PC-9 (cell line): ENCODE measurements around the gene CIAO3. TPM values are rescaled to one million over a fixed set of nuclear protein-coding genes. Genes with fewer than 3 reads are reported as not detected.

Experiments
- BruUV-seq: library from RNA; stranded (reverse); fragments of 400-500 nt; replicated peaks from 2 replicates; lab custom pipeline; 2021; lab: Mats Ljungman, UMichigan
- CTCF ChIA-PET: fragments of 300-600 bp; sonication (Branson Sonifier 250); formaldehyde crosslinking; loops from one replicate; lab custom pipeline; 2022; ENCODE audit warnings: antibody characterized with exemption; lab: Charles Lee
- POLR2A ChIA-PET: fragments of 300-600 bp; sonication (Branson Sonifier 250); formaldehyde crosslinking; loops from one replicate; lab custom pipeline; 2022; ENCODE audit warnings: antibody characterized with exemption; ENCODE audit not compliant: unreplicated experiment; lab: Charles Lee
- DNase-seq, 2 experiments: peaks; one replicate each; pipeline versions ENCODE4 v3.0.0 to v3.0.0-alpha.2; 2015 to 2022; ENCODE audit warnings: mixed read lengths in 1 of 2
- H2AFZ ChIP-seq: fragments of 200-600 bp; sonication (generic); 2 replicates; pipeline ENCODE4 v1.8.1; 2017; ENCODE audit warnings: antibody characterized with exemption
- H3F3A ChIP-seq: fragments of 200-600 bp; sonication (generic); 2 replicates; pipeline ENCODE4 v1.8.1; 2017; ENCODE audit warnings: antibody characterized with exemption, mild to moderate bottlenecking, low read depth; ENCODE audit not compliant: insufficient read depth
- H3K27ac ChIP-seq: fragments of 200-600 bp; sonication (generic); 2 replicates; pipeline ENCODE4 v1.6.1; 2016; ENCODE audit warnings: mixed run types
- H3K27me3 ChIP-seq: fragments of 200-600 bp; sonication (generic); 2 replicates; pipeline ENCODE4 v1.6.1; 2016; ENCODE audit warnings: low read depth, mixed run types; ENCODE audit not compliant: insufficient read depth
- H3K36me3 ChIP-seq: fragments of 200-600 bp; sonication (generic); 2 replicates; pipeline ENCODE4 v1.6.1; 2016; ENCODE audit warnings: low read depth, mixed run types
- H3K4me1 ChIP-seq: fragments of 200-600 bp; sonication (generic); replicated peaks from 2 replicates; pipeline ENCODE4 v1.6.1; 2016; ENCODE audit warnings: mixed run types; ENCODE audit not compliant: insufficient read depth
- H3K4me2 ChIP-seq: fragments of 200-600 bp; sonication (generic); 2 replicates; pipeline ENCODE4 v1.6.1; 2017; ENCODE audit warnings: mixed run types
- H3K4me3 ChIP-seq: fragments of 200-600 bp; sonication (generic); 2 replicates; pipeline ENCODE4 v1.6.1; 2016; ENCODE audit warnings: mixed run types
- H3K79me2 ChIP-seq: fragments of 200-600 bp; sonication (generic); 2 replicates; pipeline ENCODE4 v1.6.1; 2017; ENCODE audit warnings: low read depth, mixed run types
- H3K9me2 ChIP-seq: fragments of 200-600 bp; sonication (generic); 2 replicates; pipeline ENCODE4 v1.8.1; 2017; ENCODE audit warnings: mild to moderate bottlenecking; ENCODE audit not compliant: insufficient read depth
- H3K9me3 ChIP-seq: fragments of 200-600 bp; sonication (generic); 2 replicates; pipeline ENCODE4 v1.8.1; 2016; ENCODE audit warnings: low read depth; ENCODE audit not compliant: insufficient read depth
- H4K20me1 ChIP-seq: fragments of 200-600 bp; sonication (generic); 2 replicates; pipeline ENCODE4 v1.8.1; 2017; ENCODE audit not compliant: insufficient read depth
- EZH2 ChIP-seq: fragments of 200-600 bp; sonication (generic); IDR thresholded peaks from 2 replicates; pipeline ENCODE4 v1.8.0; 2017; ENCODE audit warnings: antibody characterized with exemption, low read depth
- intact Hi-C: fragments of 100-400 bp; cut with micrococcal nuclease; formaldehyde crosslinking; loops from one replicate; pipeline ENCODE4 v1.10.0; 2022; ENCODE audit not compliant: unreplicated experiment
- total RNA-seq: library from RNA; stranded (reverse); gene quantifications from 2 replicates; pipeline ENCODE4 v1.2.3, GENCODE V29; 2021
- TF ChIP-seq, protein P1 (sequence below): fragments of 200-600 bp; sonication (generic); conservative IDR thresholded peaks from 2 replicates; pipeline ENCODE4 v1.6.1; 2017; ENCODE audit warnings: mixed run types, antibody characterized with exemption, mild to moderate bottlenecking, moderate library complexity

CIAO3 gene
- total RNA-seq, 1 experiment from 2014 or later: 44.2 TPM

DNA sequence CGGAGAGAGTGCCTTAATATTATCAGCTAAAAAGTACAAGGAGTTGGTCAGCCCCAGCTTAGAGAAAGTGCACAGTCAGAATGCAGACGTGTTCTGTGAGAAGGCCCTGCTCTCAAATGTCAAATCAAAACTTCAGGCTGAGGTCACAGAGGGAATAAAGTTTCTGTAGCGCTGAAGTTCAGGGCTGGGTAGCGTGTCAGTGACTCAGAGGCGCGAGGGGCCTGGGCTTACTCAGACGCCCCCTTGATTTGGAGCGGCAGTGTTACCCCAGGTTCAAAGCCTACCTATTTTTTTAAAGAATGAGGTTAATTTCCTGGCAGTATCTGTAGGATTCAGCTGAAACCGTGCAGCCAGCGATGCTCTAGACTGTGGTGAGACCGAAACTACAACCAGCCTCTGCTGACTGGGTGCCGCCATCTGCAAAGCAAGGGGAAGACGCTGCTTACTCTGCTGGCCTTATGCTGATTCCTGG, 4.8 kb downstream of the CIAO3 start:
- CTCF ChIA-PET: no interaction called here
- intact Hi-C loops: no loop called here

GRCh38 chr16:734981-735881, 5.6 kb downstream of the CIAO3 start:
- Histone ChIP-seq H2AFZ (no peak overlapping the region), H3K79me2 (peaks cover 8% of the 10 kb centered on the region; the same call in 1 of the 2 replicates), H3K4me1 (no peaks in the 10 kb centered on the region; the same call in 1 of the 2 replicates), H3K9me2 (no peaks in the 10 kb centered on the region), H3K4me2 (no peak overlapping the region), H3K27ac (no peak overlapping the region), H4K20me1 (no peaks in the 10 kb centered on the region), H3K9me3 (no peaks in the 10 kb centered on the region), H3K27me3 (no peaks in the 10 kb centered on the region), H3F3A (peaks cover 5% of the 10 kb centered on the region; the same call in 1 of the 2 replicates), H3K4me3 (no peak overlapping the region), H3K36me3 (no peaks in the 10 kb centered on the region)
- DNase-seq: peak in 1 of 2 experiments; percentile 17
- no peak for TF ChIP-seq EZH2
- TF ChIP-seq, protein P1, sequence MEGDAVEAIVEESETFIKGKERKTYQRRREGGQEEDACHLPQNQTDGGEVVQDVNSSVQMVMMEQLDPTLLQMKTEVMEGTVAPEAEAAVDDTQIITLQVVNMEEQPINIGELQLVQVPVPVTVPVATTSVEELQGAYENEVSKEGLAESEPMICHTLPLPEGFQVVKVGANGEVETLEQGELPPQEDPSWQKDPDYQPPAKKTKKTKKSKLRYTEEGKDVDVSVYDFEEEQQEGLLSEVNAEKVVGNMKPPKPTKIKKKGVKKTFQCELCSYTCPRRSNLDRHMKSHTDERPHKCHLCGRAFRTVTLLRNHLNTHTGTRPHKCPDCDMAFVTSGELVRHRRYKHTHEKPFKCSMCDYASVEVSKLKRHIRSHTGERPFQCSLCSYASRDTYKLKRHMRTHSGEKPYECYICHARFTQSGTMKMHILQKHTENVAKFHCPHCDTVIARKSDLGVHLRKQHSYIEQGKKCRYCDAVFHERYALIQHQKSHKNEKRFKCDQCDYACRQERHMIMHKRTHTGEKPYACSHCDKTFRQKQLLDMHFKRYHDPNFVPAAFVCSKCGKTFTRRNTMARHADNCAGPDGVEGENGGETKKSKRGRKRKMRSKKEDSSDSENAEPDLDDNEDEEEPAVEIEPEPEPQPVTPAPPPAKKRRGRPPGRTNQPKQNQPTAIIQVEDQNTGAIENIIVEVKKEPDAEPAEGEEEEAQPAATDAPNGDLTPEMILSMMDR: no peak
- BruUV-seq: no TSS peak
- intact Hi-C loops: no loop called here
- CTCF ChIA-PET: no interaction called here
- POLR2A ChIA-PET: interaction anchor here (0.7 kb wide), 1 partner anchor 229 kb away, joined by 3 read pairs; no protein-coding TSS in a partner anchor

More for the DNA sequence above, 4.8 kb downstream of the CIAO3 start:
- peaks cover 5% of the 10 kb centered on the region; the same call in 1 of the 2 replicates for H3F3A ChIP-seq
- BruUV-seq: no TSS peak
- no peaks in the 10 kb centered on the region for H4K20me1 ChIP-seq
- no peaks in the 10 kb centered on the region for H3K27me3 ChIP-seq
- POLR2A ChIA-PET: interaction anchor here (0.7 kb wide), 1 partner anchor 228 kb away, joined by 3 read pairs; no protein-coding TSS in a partner anchor
- H3K4me1 ChIP-seq: no peaks in the 10 kb centered on the region; the same call in 1 of the 2 replicates
- H3K4me2 ChIP-seq: no peak overlapping the region
- no peaks in the 10 kb centered on the region for H3K9me3 ChIP-seq
- no peak for DNase-seq
- H3K27ac ChIP-seq: no peak overlapping the region
- no peak overlapping the region for H2AFZ ChIP-seq
- H3K4me3 ChIP-seq: no peak overlapping the region
- no peaks in the 10 kb centered on the region for H3K9me2 ChIP-seq
- no peaks in the 10 kb centered on the region for H3K36me3 ChIP-seq
- TF ChIP-seq EZH2: no peak
- TF ChIP-seq, protein P1: no peak
- H3K79me2 ChIP-seq: peaks cover 11% of the 10 kb centered on the region; the same call in 1 of the 2 replicates

- intact Hi-C loops: no loop called here
- peak in 1 of 2 experiments; percentile 21 for DNase-seq
- BruUV-seq: no TSS peak
These were observed 6.4 kb downstream of the CIAO3 start for GRCh38 chr16:734208-734980.

More at GRCh38 chr16:734208-734980, 6.4 kb downstream of the CIAO3 start:
- peaks cover 7% of the 10 kb centered on the region; the same call in 1 of the 2 replicates for H3F3A ChIP-seq
- H3K4me2 ChIP-seq: no peak overlapping the region
- H3K36me3 ChIP-seq: no peaks in the 10 kb centered on the region
- no peaks in the 10 kb centered on the region for H3K9me3 ChIP-seq
- H3K27ac ChIP-seq: no peak overlapping the region
- no peak overlapping the region for H3K4me3 ChIP-seq
- H4K20me1 ChIP-seq: no peaks in the 10 kb centered on the region
- H3K79me2 ChIP-seq: no peaks in the 10 kb centered on the region
- POLR2A ChIA-PET: no interaction called here
- TF ChIP-seq EZH2: no peak
- TF ChIP-seq, protein P1: no peak
- H3K4me1 ChIP-seq: no peaks in the 10 kb centered on the region
- CTCF ChIA-PET: no interaction called here
- H3K27me3 ChIP-seq: no peaks in the 10 kb centered on the region
- no peaks in the 10 kb centered on the region for H3K9me2 ChIP-seq
- H2AFZ ChIP-seq: no peak overlapping the region
